K562 (cell line): Measurements from ENCODE around the gene NDUFAF4. TPM values are rescaled to one million over a fixed set of nuclear protein-coding genes. Genes with fewer than 3 reads are reported as not detected.

ENCODE experiments used
- CBFA2T3 ChIP-seq: fragments of 450-650 bp; IDR thresholded peaks from 2 replicates; pipeline ENCODE4 v1.6.1; 2017
- CREM ChIP-seq: IDR thresholded peaks from 2 replicates; pipeline ENCODE4 v1.6.1; 2014; ENCODE audit warnings: antibody characterized with exemption, low read depth
- CXXC5 ChIP-seq: fragments of 250-450 bp; sonication (Bioruptor Pico); IDR thresholded peaks from 2 replicates; pipeline ENCODE4 v1.8.0; 2022; ENCODE audit warnings: inconsistent platforms, mild to moderate bottlenecking, moderate library complexity
- DLX4 ChIP-seq: fragments of 250-450 bp; sonication (Bioruptor Pico); IDR thresholded peaks from 2 replicates; pipeline ENCODE4 v1.6.1; 2021; ENCODE audit warnings: mild to moderate bottlenecking
- ETV6 ChIP-seq, 3 experiments: fragments of 150-350 bp in 1 of 3; sonication (generic) in 1 of 3; formaldehyde crosslinking in 1 of 3; IDR thresholded peaks; 2 replicates each; pipeline versions ENCODE4 v1.6.1 to v1.8.0; 2014 to 2022; ENCODE audit warnings: borderline replicate concordance in 2 of 3, low read depth in 2 of 3, antibody characterized with exemption in 1 of 3, low read length in 1 of 3, mild to moderate bottlenecking in 1 of 3, missing genetic modification reagents in 1 of 3
- ILF3 ChIP-seq: fragments of 450-650 bp; IDR thresholded peaks from 2 replicates; pipeline ENCODE4 v1.6.1; 2018; ENCODE audit warnings: antibody characterized with exemption, mild to moderate bottlenecking, moderate library complexity, borderline replicate concordance
- L3MBTL2 ChIP-seq: fragments of 450-650 bp; IDR thresholded peaks from 2 replicates; pipeline ENCODE4 v1.6.1; 2016; ENCODE audit warnings: mild to moderate bottlenecking, moderate library complexity
- MCM2 ChIP-seq: fragments of 450-650 bp; IDR thresholded peaks from 2 replicates; pipeline ENCODE4 v1.6.1; 2017; ENCODE audit warnings: low read depth, mild to moderate bottlenecking
- NR2C2 ChIP-seq, 2 experiments: fragments of 200-800 bp in 1 of 2; sonication (Bioruptor generic) in 1 of 2; sonication (generic) in 1 of 2; formaldehyde crosslinking in 1 of 2; IDR thresholded peaks; 2 replicates each; pipeline versions ENCODE4 v1.6.1 to v1.8.0; 2016 to 2022; ENCODE audit warnings: mild to moderate bottlenecking in 1 of 2, missing compliant biosample characterization in 1 of 2, missing genetic modification characterization in 1 of 2, missing genetic modification reagents in 1 of 2
- RBM34 ChIP-seq: fragments of 200-400 bp; formaldehyde crosslinking; IDR thresholded peaks from 2 replicates; pipeline ENCODE4 v1.6.1; 2018; ENCODE audit warnings: low read length, borderline replicate concordance; ENCODE audit not compliant: insufficient read depth
- SIX5 ChIP-seq, 2 experiments: IDR thresholded peaks; 2 replicates each; pipeline ENCODE4 v1.6.1; 2011; ENCODE audit warnings: low read length in 2 of 2, borderline replicate concordance in 1 of 2, low read depth in 1 of 2, mild to moderate bottlenecking in 1 of 2, moderate library complexity in 1 of 2; ENCODE audit not compliant: insufficient read depth in 1 of 2
- SNRNP70 ChIP-seq: fragments of 200-400 bp; formaldehyde crosslinking; optimal IDR thresholded peaks from 2 replicates; pipeline ENCODE3; 2017; ENCODE audit warnings: low read depth, low read length
- STAT6 ChIP-seq: sonication (generic); formaldehyde crosslinking; IDR thresholded peaks from 2 replicates; pipeline ENCODE4 v1.8.1; 2023; ENCODE audit warnings: mild to moderate bottlenecking, missing genetic modification reagents
- TAF1 ChIP-seq: IDR thresholded peaks from 2 replicates; pipeline ENCODE4 v1.6.1; 2011; ENCODE audit warnings: mild to moderate bottlenecking, low read length, moderate library complexity; ENCODE audit not compliant: insufficient read depth, control insufficient read depth, severe bottlenecking; ENCODE audit errors: extremely low read depth
- TEAD4 ChIP-seq, 2 experiments: sonication (generic) in 1 of 2; formaldehyde crosslinking in 1 of 2; IDR thresholded peaks; 2 replicates each; pipeline versions ENCODE4 v1.6.1 to v1.8.0; 2012 to 2022; ENCODE audit warnings: borderline replicate concordance in 1 of 2, inconsistent platforms in 1 of 2, low read length in 1 of 2, mild to moderate bottlenecking in 1 of 2, missing genetic modification reagents in 1 of 2
- ZBTB7A ChIP-seq: IDR thresholded peaks from 2 replicates; pipeline ENCODE4 v1.6.1; 2011; ENCODE audit warnings: low read depth, mild to moderate bottlenecking, low read length, moderate library complexity, borderline replicate concordance; ENCODE audit not compliant: control insufficient read depth
- polyA plus RNA-seq, 8 experiments: library from polyadenylated mRNA; depleted of rRNA in 4 of 8; stranded (reverse) in 5 of 8; unstranded in 3 of 8; fragments of >200 nt; fragmentation: Nextera tagmentation in 2 of 8; fragmentation: Illumina TruSeq in 1 of 8; extraction: Ambion mirVana in 2 of 8; extraction: Trizol in 1 of 8; gene quantifications; 2 replicates each; pipeline versions ENCODE4 v1.2.1 to v1.2.3, GENCODE V29; 2011 to 2014; ENCODE audit warnings: inconsistent platforms in 1 of 8, missing spikeins in 1 of 8
- total RNA-seq, 7 experiments: library from RNA; depleted of rRNA in 6 of 7; stranded (reverse); fragments of >200 nt in 6 of 7; fragmentation: Illumina TruSeq in 2 of 7; extraction: Trizol in 2 of 7; gene quantifications; 2 replicates each; pipeline versions ENCODE4 v1.2.1 to v1.2.3, GENCODE V29; 2011 to 2021; ENCODE audit warnings: low replicate concordance in 1 of 7
- TF ChIP-seq, protein P1 (sequence below): sonication (generic); formaldehyde crosslinking; IDR thresholded peaks from 2 replicates; pipeline ENCODE4 v1.8.1; 2023; ENCODE audit warnings: mild to moderate bottlenecking, missing genetic modification reagents
- TF ChIP-seq, protein P2 (sequence below): IDR thresholded peaks from 2 replicates; pipeline ENCODE4 v1.6.1; 2016; ENCODE audit warnings: missing genetic modification characterization, missing compliant biosample characterization

NDUFAF4 gene
- total and polyA plus RNA-seq, 9 of the 15 experiments (the other 6 are each of a cell fraction or from before 2014, with no cell fraction given) = 45.0 to 418 (median 136) TPM

- TF ChIP-seq RBM34 (no peak), MCM2 (no peak), ILF3 (no peak), CBFA2T3 (no peak), ETV6 (IDR thresholded peaks at IDR 0.05; ENCODE audit: borderline replicate concordance in 1 of 2, low read depth in 2 of 2, low read length in 1 of 2) (peak in 1 of 2 experiments; percentile 24; a peak in 1 of 4 replicates), ETV6 (CRISPR knock-in tag; IDR thresholded peaks at IDR 0.05; ENCODE audit: borderline replicate concordance) (no peak), L3MBTL2 (peak; percentile 88), SIX5 (IDR thresholded peaks at IDR 0.05; ENCODE audit: borderline replicate concordance in 1 of 2, insufficient read depth in 1 of 2, low read depth in 1 of 2, low read length in 2 of 2) (no peak), TEAD4 (IDR thresholded peaks at IDR 0.05; ENCODE audit: low read length) (no peak), TEAD4 (CRISPR knock-in tag; IDR thresholded peaks at IDR 0.05; ENCODE audit: borderline replicate concordance) (no peak), CREM (peak; percentile 61; the same call in 1 of the 2 replicates), CXXC5 (CRISPR knock-in tag) (peak; percentile 70), STAT6 (CRISPR knock-in tag) (no peak), DLX4 (CRISPR knock-in tag) (no peak), TAF1 (peak; percentile 71), ZBTB7A (peak; percentile 87), NR2C2 (CRISPR knock-in tag; IDR thresholded peaks at IDR 0.05) (no peak), NR2C2 (tag; IDR thresholded peaks at IDR 0.05) (peak; percentile 65), SNRNP70 (no peak)
- TF ChIP-seq, protein P1, sequence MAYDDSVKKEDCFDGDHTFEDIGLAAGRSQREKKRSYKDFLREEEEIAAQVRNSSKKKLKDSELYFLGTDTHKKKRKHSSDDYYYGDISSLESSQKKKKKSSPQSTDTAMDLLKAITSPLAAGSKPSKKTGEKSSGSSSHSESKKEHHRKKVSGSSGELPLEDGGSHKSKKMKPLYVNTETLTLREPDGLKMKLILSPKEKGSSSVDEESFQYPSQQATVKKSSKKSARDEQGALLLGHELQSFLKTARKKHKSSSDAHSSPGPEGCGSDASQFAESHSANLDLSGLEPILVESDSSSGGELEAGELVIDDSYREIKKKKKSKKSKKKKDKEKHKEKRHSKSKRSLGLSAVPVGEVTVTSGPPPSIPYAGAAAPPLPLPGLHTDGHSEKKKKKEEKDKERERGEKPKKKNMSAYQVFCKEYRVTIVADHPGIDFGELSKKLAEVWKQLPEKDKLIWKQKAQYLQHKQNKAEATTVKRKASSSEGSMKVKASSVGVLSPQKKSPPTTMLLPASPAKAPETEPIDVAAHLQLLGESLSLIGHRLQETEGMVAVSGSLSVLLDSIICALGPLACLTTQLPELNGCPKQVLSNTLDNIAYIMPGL (CRISPR knock-in tag) = peak; percentile 52; the same call in 1 of the 2 replicates
- TF ChIP-seq, protein P2, sequence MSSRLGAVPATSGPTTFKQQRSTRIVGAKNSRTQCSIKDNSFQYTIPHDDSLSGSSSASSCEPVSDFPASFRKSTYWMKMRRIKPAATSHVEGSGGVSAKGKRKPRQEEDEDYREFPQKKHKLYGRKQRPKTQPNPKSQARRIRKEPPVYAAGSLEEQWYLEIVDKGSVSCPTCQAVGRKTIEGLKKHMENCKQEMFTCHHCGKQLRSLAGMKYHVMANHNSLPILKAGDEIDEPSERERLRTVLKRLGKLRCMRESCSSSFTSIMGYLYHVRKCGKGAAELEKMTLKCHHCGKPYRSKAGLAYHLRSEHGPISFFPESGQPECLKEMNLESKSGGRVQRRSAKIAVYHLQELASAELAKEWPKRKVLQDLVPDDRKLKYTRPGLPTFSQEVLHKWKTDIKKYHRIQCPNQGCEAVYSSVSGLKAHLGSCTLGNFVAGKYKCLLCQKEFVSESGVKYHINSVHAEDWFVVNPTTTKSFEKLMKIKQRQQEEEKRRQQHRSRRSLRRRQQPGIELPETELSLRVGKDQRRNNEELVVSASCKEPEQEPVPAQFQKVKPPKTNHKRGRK (tag) = no peak
Measured at GRCh38 chr6:96897396-96898240, at the start of gene NDUFAF4 (continued).
